Measurements from ENCODE around the gene RBKS.

The RBKS gene

GRCh38 chr2:27842894-27843293 lies 47.3 kb downstream of the RBKS start:
- no peak overlapping the region for H3K9ac ChIP-seq
- no peak overlapping the region for H3K4me3 ChIP-seq
- H3K9me3 ChIP-seq (replicated peaks in 1 of 11) = peaks cover 0 to 1% (median 0%) of the 10 kb centered on the region in 11 experiments; a peak in 2 of 22 replicates
- peaks cover 0 to 7% (median 3%) of the 10 kb centered on the region in 10 experiments; a peak in 6 of 20 replicates for H3K4me1 ChIP-seq
- TF ChIP-seq Cebpa-rat (IDR thresholded peaks at IDR 0.05) = no peak
- H4K20me1 ChIP-seq = no peaks in the 10 kb centered on the region
- H3K36me3 ChIP-seq = no peaks in the 10 kb centered on the region
- H3K27me3 ChIP-seq = no peaks in the 10 kb centered on the region
- H3K27ac ChIP-seq = no peak overlapping the region
- no peak overlapping the region for H3K4me2 ChIP-seq

- Histone ChIP-seq H3K27ac (no peak overlapping the region), H3K4me2 (no peak overlapping the region), H3K9ac (no peak overlapping the region), H3K36me3 (0 out of 22 replicates have a peak, but pooled peaks cover 0 to 8% (median 0%) of the 10 kb centered on the region in 11 experiments), H3K9me3 (replicated peaks in 1 of 11) (peaks cover 0 to 24% (median 18%) of the 10 kb centered on the region in 11 experiments; a peak in 17 of 22 replicates), H3K4me3 (no peak overlapping the region), H3K4me1 (peaks cover 0 to 17% (median 8%) of the 10 kb centered on the region in 10 experiments; a peak in 14 of 20 replicates), H3K27me3 (no peaks in the 10 kb centered on the region), H4K20me1 (no peaks in the 10 kb centered on the region)
- TF ChIP-seq Cebpa-rat (IDR thresholded peaks at IDR 0.05) = no peak
Measured at GRCh38 chr2:27839022-27839618, 51.1 kb downstream of the RBKS start.

- H3K9ac ChIP-seq = no peak overlapping the region
- H3K27me3 ChIP-seq = no peaks in the 10 kb centered on the region
- H3K4me3 ChIP-seq = no peak overlapping the region
- H3K4me1 ChIP-seq = peaks cover 0 to 23% (median 14%) of the 10 kb centered on the region in 10 experiments; a peak in 15 of 20 replicates
- no peak overlapping the region for H3K4me2 ChIP-seq
- peaks cover 0 to 24% (median 18%) of the 10 kb centered on the region in 11 experiments; a peak in 17 of 22 replicates for H3K9me3 ChIP-seq (replicated peaks in 1 of 11)
- no peak overlapping the region for H3K27ac ChIP-seq
- H4K20me1 ChIP-seq = no peaks in the 10 kb centered on the region
- no peak for TF ChIP-seq Cebpa-rat (IDR thresholded peaks at IDR 0.05)
- H3K36me3 ChIP-seq = 0 out of 22 replicates have a peak, but pooled peaks cover 0 to 8% (median 0%) of the 10 kb centered on the region in 11 experiments
Measured at GRCh38 chr2:27838502-27838901, 51.7 kb downstream of the RBKS start.

GRCh38 chr2:27833931-27834330 lies 56.3 kb downstream of the RBKS start:
- Histone ChIP-seq H3K4me2 (peak overlapping the region in 7 of 11 experiments; percentile 61 to 90 (median 82); a peak in 12 of 22 replicates), H3K27ac (peak overlapping the region in 9 of 11 experiments; percentile 60 to 95 (median 86); a peak in 15 of 22 replicates), H3K27me3 (no peaks in the 10 kb centered on the region), H3K9ac (no peak overlapping the region), H3K36me3 (peaks cover 0 to 10% (median 0%) of the 10 kb centered on the region in 11 experiments; a peak in 1 of 22 replicates), H4K20me1 (no peaks in the 10 kb centered on the region), H3K4me3 (no peak overlapping the region), H3K4me1 (peaks cover 35 to 62% (median 57%) of the 10 kb centered on the region in 10 experiments), H3K9me3 (replicated peaks in 1 of 11) (peaks cover 9 to 34% (median 25%) of the 10 kb centered on the region in 11 experiments)
- no peak for TF ChIP-seq Cebpa-rat (IDR thresholded peaks at IDR 0.05)

GRCh38 chr2:27832396-27832795 lies 57.8 kb downstream of the RBKS start:
- H3K9ac ChIP-seq = peak overlapping the region in 10 of 11 experiments; percentile 30 to 80 (median 62); a peak in 17 of 22 replicates
- no peak overlapping the region for H3K4me3 ChIP-seq
- H3K4me1 ChIP-seq = peaks cover 35 to 77% (median 60%) of the 10 kb centered on the region in 10 experiments
- no peaks in the 10 kb centered on the region for H3K27me3 ChIP-seq
- TF ChIP-seq Cebpa-rat (IDR thresholded peaks at IDR 0.05) = peak in 1 of 11 experiments; percentile 20; a peak in 1 of 22 replicates
- H3K4me2 ChIP-seq = peak overlapping the region; percentile 40 to 90 (median 79)
- H3K36me3 ChIP-seq = peaks cover 0 to 10% (median 0%) of the 10 kb centered on the region in 11 experiments; a peak in 1 of 22 replicates
- H3K27ac ChIP-seq = peak overlapping the region; percentile 56 to 95 (median 86); a peak in 21 of 22 replicates
- peaks cover 9 to 30% (median 22%) of the 10 kb centered on the region in 11 experiments for H3K9me3 ChIP-seq (replicated peaks in 1 of 11)
- H4K20me1 ChIP-seq = no peaks in the 10 kb centered on the region

- Histone ChIP-seq H3K4me2 (peak overlapping the region; percentile 40 to 90 (median 79)), H3K4me3 (peak overlapping the region in 4 of 10 experiments; percentile 1 to 22 (median 14); a peak in 2 of 20 replicates), H3K27me3 (no peaks in the 10 kb centered on the region), H3K9ac (peak overlapping the region; percentile 18 to 80 (median 59); a peak in 19 of 22 replicates), H3K36me3 (peaks cover 0 to 8% (median 0%) of the 10 kb centered on the region in 11 experiments; a peak in 1 of 22 replicates), H3K27ac (peak overlapping the region; percentile 56 to 95 (median 86); a peak in 21 of 22 replicates), H4K20me1 (no peaks in the 10 kb centered on the region), H3K9me3 (replicated peaks in 1 of 11) (peaks cover 8 to 21% (median 15%) of the 10 kb centered on the region in 11 experiments; a peak in 21 of 22 replicates), H3K4me1 (peaks cover 35 to 86% (median 60%) of the 10 kb centered on the region in 10 experiments)
- peak in 8 of 11 experiments; percentile 27 to 96 (median 52); a peak in 13 of 22 replicates for TF ChIP-seq Cebpa-rat (IDR thresholded peaks at IDR 0.05)
Measured at GRCh38 chr2:27831279-27832050, 58.7 kb downstream of the RBKS start.

GRCh38 chr2:27830656-27831055 lies 59.5 kb downstream of the RBKS start:
- peak overlapping the region in 9 of 11 experiments; percentile 53 to 90 (median 79); a peak in 18 of 22 replicates for H3K4me2 ChIP-seq
- peak overlapping the region; percentile 29 to 95 (median 86); a peak in 21 of 22 replicates for H3K27ac ChIP-seq

GRCh38 chr2:27829791-27830190 lies 60.4 kb downstream of the RBKS start:
- Histone ChIP-seq H3K9ac (peak overlapping the region in 9 of 11 experiments; percentile 19 to 80 (median 64); a peak in 13 of 22 replicates), H3K4me2 (peak overlapping the region; percentile 48 to 90 (median 79)), H3K4me3 (peak overlapping the region in 1 of 10 experiments; percentile 11; a peak in 1 of 20 replicates), H3K9me3 (replicated peaks in 1 of 11) (peaks cover 2 to 18% (median 12%) of the 10 kb centered on the region in 11 experiments), H3K27ac (peak overlapping the region; percentile 56 to 95 (median 86); a peak in 21 of 22 replicates), H4K20me1 (no peaks in the 10 kb centered on the region), H3K36me3 (peaks cover 0 to 4% (median 0%) of the 10 kb centered on the region in 11 experiments; a peak in 4 of 22 replicates), H3K4me1 (peaks cover 35 to 94% (median 60%) of the 10 kb centered on the region in 10 experiments), H3K27me3 (no peaks in the 10 kb centered on the region)
- no peak for TF ChIP-seq Cebpa-rat (IDR thresholded peaks at IDR 0.05)

More at GRCh38 chr2:27830656-27831055, 59.5 kb downstream of the RBKS start:
- Histone ChIP-seq H3K9me3 (replicated peaks in 1 of 11) (peaks cover 0 to 15% (median 9%) of the 10 kb centered on the region in 11 experiments; a peak in 17 of 22 replicates), H3K4me1 (peaks cover 35 to 93% (median 60%) of the 10 kb centered on the region in 10 experiments), H3K4me3 (0 out of 20 replicates have a peak overlapping the region, but pooled peaks of 1 of the 10 experiments have one; percentile 6), H3K36me3 (peaks cover 0 to 4% (median 0%) of the 10 kb centered on the region in 11 experiments; a peak in 1 of 22 replicates), H4K20me1 (no peaks in the 10 kb centered on the region), H3K27me3 (no peaks in the 10 kb centered on the region), H3K9ac (peak overlapping the region in 7 of 11 experiments; percentile 42 to 80 (median 69); a peak in 12 of 22 replicates)
- TF ChIP-seq Cebpa-rat (IDR thresholded peaks at IDR 0.05) = no peak
